Dermis blood vessel endothelial cell (primary cell): ENCODE measurements around the gene RPL37. TPM values are rescaled to one million over a fixed set of nuclear protein-coding genes. Genes with fewer than 3 reads are reported as not detected.
A peak's percentile ranks its signal among the peaks of the same experiment; 100 is the strongest.
"Not testable (repeated sequence)": the region's sequence is repeated elsewhere in the genome, so short reads cannot be mapped to it uniquely, and the experiment has no call there.

ENCODE experiments used
- DNase-seq: peaks from one replicate; pipeline ENCODE4 v3.0.0; 2010
- total RNA-seq: library from RNA; depleted of rRNA; stranded (reverse); fragments of >200 nt; gene quantifications from 2 replicates; pipeline ENCODE4 v1.2.3, GENCODE V29; 2014

The RPL37 gene
- 394 and 634 TPM in 2 replicates for total RNA-seq

- peak; percentile 97 for DNase-seq
These were observed at the start of gene RPL37 for GRCh38 chr5:40834849-40835787. TSS of gene RPL37 (minus strand) at chr5:40835222. CDS start at chr5:40835185, 37 bp downstream.

- DNase-seq: not testable (repeated sequence)
These were observed 48.0 kb upstream of the RPL37 start for GRCh38 chr5:40883051-40883450.

GRCh38 chr5:40882291-40882690 is 47.3 kb upstream of the RPL37 start:
- DNase-seq: no peak

- DNase-seq: peak; percentile 49
These were observed 44.3 kb upstream of the RPL37 start for GRCh38 chr5:40879163-40879942.

GRCh38 chr5:40877371-40877988 is 42.5 kb upstream of the RPL37 start:
- DNase-seq: no peak

- no peak for DNase-seq
These were observed 40.9 kb upstream of the RPL37 start for GRCh38 chr5:40875958-40876357.

- no peak for DNase-seq
These were observed 38.4 kb upstream of the RPL37 start for GRCh38 chr5:40873286-40873880.

- DNase-seq: not testable (repeated sequence)
These were observed 37.2 kb upstream of the RPL37 start for GRCh38 chr5:40872253-40872652.

GRCh38 chr5:40871177-40871576 is 36.2 kb upstream of the RPL37 start:
- DNase-seq: peak; percentile 3

GRCh38 chr5:40869384-40869783 is 34.4 kb upstream of the RPL37 start:
- DNase-seq: no peak

- no peak for DNase-seq
These were observed 31.8 kb upstream of the RPL37 start for GRCh38 chr5:40866844-40867243.

GRCh38 chr5:40865004-40865403 is 30.0 kb upstream of the RPL37 start:
- not testable (repeated sequence) for DNase-seq

- DNase-seq: no peak
These were observed 25.7 kb upstream of the RPL37 start for GRCh38 chr5:40860711-40861110.

- DNase-seq: peak; percentile 19
These were observed 18.7 kb upstream of the RPL37 start for GRCh38 chr5:40853632-40854192.

GRCh38 chr5:40847525-40847924 is 12.5 kb upstream of the RPL37 start:
- no peak for DNase-seq

- DNase-seq: no peak
These were observed 11.3 kb upstream of the RPL37 start for GRCh38 chr5:40846371-40846770.

- DNase-seq: no peak
These were observed 9.5 kb upstream of the RPL37 start for GRCh38 chr5:40844565-40844964.

- DNase-seq: peak; percentile 48
These were observed 7.3 kb upstream of the RPL37 start for GRCh38 chr5:40842351-40842750.

- DNase-seq: peak; percentile 74
These were observed 6.2 kb upstream of the RPL37 start, which contains the start of gene CARD6 for GRCh38 chr5:40841068-40841805. TSS of gene CARD6 (plus strand) at chr5:40841367. CDS start at chr5:40841383, 16 bp downstream.

GRCh38 chr5:40838086-40838485 is 3.1 kb upstream of the RPL37 start:
- DNase-seq: no peak

GRCh38 chr5:40834391-40834848 is 602 bp downstream of the RPL37 start:
- peak; percentile 66 for DNase-seq
